WTC11 (cell line): ENCODE measurements around the gene MGMT.

ENCODE experiments used
- CREB1 ChIP-seq: sonication (generic); formaldehyde crosslinking; IDR thresholded peaks from 2 replicates; pipeline ENCODE4 v1.8.0; 2023; ENCODE audit warnings: mild to moderate bottlenecking, missing genetic modification reagents
- IRF2 ChIP-seq: sonication (generic); formaldehyde crosslinking; IDR thresholded peaks from 2 replicates; pipeline ENCODE4 v1.8.0; 2022; ENCODE audit warnings: low read depth, missing genetic modification reagents, borderline replicate concordance
- NR1H2 ChIP-seq: sonication (generic); formaldehyde crosslinking; IDR thresholded peaks from 2 replicates; pipeline ENCODE4 v1.9.0; 2021; ENCODE audit warnings: mild to moderate bottlenecking, moderate library complexity, missing genetic modification reagents
- ZNF232 ChIP-seq: sonication (generic); formaldehyde crosslinking; IDR thresholded peaks from 2 replicates; pipeline ENCODE4 v1.8.0; 2022; ENCODE audit warnings: mild to moderate bottlenecking, missing genetic modification reagents
- ZNF263 ChIP-seq: sonication (generic); formaldehyde crosslinking; IDR thresholded peaks from 2 replicates; pipeline ENCODE4 v1.8.1; 2022; ENCODE audit warnings: low read depth, mild to moderate bottlenecking, moderate library complexity, missing genetic modification reagents
- TF ChIP-seq, protein P1 (sequence below): sonication (generic); formaldehyde crosslinking; IDR thresholded peaks from 2 replicates; pipeline ENCODE4 v1.8.1; 2023; ENCODE audit warnings: mild to moderate bottlenecking, moderate library complexity, missing genetic modification reagents
- TF ChIP-seq, protein P2 (sequence below): sonication (generic); formaldehyde crosslinking; IDR thresholded peaks from 2 replicates; pipeline ENCODE4 v1.8.0; 2022; ENCODE audit warnings: mild to moderate bottlenecking, missing genetic modification reagents
- TF ChIP-seq, protein P3 (sequence below): fragments of 200-600 bp; IDR thresholded peaks from 2 replicates; pipeline ENCODE4 v1.8.0; 2022; ENCODE audit warnings: antibody characterized with exemption
- TF ChIP-seq, protein P4 (sequence below): sonication (generic); formaldehyde crosslinking; conservative IDR thresholded peaks from 2 replicates; pipeline ENCODE4 v1.8.1; 2022; ENCODE audit warnings: mild to moderate bottlenecking, missing genetic modification reagents
- TF ChIP-seq, protein P5 (sequence below): sonication (generic); formaldehyde crosslinking; IDR thresholded peaks from 2 replicates; pipeline ENCODE4 v1.8.1; 2023; ENCODE audit warnings: mild to moderate bottlenecking, missing genetic modification reagents
- TF ChIP-seq, protein P6 (sequence below): sonication (generic); formaldehyde crosslinking; IDR thresholded peaks from 2 replicates; pipeline ENCODE4 v1.8.0; 2023; ENCODE audit warnings: missing genetic modification reagents
- TF ChIP-seq, protein P7 (sequence below): sonication (generic); formaldehyde crosslinking; IDR thresholded peaks from 2 replicates; pipeline ENCODE4 v1.8.0; 2023; ENCODE audit warnings: missing genetic modification reagents, mild to moderate bottlenecking, borderline replicate concordance
- TF ChIP-seq, protein P8 (sequence below): sonication (generic); formaldehyde crosslinking; IDR thresholded peaks from 2 replicates; pipeline ENCODE4 v1.8.1; 2022; ENCODE audit warnings: low read depth, missing genetic modification reagents, borderline replicate concordance

DNA sequence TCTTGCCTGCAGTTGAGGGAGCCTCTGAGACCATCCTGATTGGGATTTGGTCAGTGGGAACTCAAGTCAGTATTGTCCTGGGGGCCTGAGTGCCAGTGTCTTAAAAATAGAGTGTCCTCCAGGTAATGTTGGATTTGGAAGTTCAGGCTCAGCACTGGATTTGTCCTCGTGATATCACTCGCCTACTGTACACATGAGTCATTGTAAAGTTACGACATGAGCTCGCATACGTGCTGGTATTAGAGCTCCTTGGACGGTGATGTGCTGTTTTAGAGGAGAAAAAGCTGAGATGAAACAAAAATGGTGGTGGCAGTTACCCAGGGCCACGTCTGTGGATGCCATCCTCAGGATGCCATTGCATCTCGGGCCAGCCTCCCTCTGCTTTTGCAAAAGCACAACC, 78.2 kb downstream of the MGMT start:
- TF ChIP-seq ZNF263 (CRISPR knock-in tag) (no peak), IRF2 (CRISPR knock-in tag) (no peak), NR1H2 (no peak), CREB1 (CRISPR knock-in tag) (no peak), ZNF232 (CRISPR knock-in tag) (no peak)
- TF ChIP-seq, protein P1, sequence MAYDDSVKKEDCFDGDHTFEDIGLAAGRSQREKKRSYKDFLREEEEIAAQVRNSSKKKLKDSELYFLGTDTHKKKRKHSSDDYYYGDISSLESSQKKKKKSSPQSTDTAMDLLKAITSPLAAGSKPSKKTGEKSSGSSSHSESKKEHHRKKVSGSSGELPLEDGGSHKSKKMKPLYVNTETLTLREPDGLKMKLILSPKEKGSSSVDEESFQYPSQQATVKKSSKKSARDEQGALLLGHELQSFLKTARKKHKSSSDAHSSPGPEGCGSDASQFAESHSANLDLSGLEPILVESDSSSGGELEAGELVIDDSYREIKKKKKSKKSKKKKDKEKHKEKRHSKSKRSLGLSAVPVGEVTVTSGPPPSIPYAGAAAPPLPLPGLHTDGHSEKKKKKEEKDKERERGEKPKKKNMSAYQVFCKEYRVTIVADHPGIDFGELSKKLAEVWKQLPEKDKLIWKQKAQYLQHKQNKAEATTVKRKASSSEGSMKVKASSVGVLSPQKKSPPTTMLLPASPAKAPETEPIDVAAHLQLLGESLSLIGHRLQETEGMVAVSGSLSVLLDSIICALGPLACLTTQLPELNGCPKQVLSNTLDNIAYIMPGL (CRISPR knock-in tag) = no peak
- TF ChIP-seq, protein P2, sequence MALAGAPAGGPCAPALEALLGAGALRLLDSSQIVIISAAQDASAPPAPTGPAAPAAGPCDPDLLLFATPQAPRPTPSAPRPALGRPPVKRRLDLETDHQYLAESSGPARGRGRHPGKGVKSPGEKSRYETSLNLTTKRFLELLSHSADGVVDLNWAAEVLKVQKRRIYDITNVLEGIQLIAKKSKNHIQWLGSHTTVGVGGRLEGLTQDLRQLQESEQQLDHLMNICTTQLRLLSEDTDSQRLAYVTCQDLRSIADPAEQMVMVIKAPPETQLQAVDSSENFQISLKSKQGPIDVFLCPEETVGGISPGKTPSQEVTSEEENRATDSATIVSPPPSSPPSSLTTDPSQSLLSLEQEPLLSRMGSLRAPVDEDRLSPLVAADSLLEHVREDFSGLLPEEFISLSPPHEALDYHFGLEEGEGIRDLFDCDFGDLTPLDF = no peak
- TF ChIP-seq, protein P3, sequence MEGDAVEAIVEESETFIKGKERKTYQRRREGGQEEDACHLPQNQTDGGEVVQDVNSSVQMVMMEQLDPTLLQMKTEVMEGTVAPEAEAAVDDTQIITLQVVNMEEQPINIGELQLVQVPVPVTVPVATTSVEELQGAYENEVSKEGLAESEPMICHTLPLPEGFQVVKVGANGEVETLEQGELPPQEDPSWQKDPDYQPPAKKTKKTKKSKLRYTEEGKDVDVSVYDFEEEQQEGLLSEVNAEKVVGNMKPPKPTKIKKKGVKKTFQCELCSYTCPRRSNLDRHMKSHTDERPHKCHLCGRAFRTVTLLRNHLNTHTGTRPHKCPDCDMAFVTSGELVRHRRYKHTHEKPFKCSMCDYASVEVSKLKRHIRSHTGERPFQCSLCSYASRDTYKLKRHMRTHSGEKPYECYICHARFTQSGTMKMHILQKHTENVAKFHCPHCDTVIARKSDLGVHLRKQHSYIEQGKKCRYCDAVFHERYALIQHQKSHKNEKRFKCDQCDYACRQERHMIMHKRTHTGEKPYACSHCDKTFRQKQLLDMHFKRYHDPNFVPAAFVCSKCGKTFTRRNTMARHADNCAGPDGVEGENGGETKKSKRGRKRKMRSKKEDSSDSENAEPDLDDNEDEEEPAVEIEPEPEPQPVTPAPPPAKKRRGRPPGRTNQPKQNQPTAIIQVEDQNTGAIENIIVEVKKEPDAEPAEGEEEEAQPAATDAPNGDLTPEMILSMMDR = no peak
- TF ChIP-seq, protein P4, sequence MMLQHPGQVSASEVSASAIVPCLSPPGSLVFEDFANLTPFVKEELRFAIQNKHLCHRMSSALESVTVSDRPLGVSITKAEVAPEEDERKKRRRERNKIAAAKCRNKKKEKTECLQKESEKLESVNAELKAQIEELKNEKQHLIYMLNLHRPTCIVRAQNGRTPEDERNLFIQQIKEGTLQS (CRISPR knock-in tag) = no peak
- TF ChIP-seq, protein P5, sequence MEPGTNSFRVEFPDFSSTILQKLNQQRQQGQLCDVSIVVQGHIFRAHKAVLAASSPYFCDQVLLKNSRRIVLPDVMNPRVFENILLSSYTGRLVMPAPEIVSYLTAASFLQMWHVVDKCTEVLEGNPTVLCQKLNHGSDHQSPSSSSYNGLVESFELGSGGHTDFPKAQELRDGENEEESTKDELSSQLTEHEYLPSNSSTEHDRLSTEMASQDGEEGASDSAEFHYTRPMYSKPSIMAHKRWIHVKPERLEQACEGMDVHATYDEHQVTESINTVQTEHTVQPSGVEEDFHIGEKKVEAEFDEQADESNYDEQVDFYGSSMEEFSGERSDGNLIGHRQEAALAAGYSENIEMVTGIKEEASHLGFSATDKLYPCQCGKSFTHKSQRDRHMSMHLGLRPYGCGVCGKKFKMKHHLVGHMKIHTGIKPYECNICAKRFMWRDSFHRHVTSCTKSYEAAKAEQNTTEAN (CRISPR knock-in tag) = no peak
- TF ChIP-seq, protein P6, sequence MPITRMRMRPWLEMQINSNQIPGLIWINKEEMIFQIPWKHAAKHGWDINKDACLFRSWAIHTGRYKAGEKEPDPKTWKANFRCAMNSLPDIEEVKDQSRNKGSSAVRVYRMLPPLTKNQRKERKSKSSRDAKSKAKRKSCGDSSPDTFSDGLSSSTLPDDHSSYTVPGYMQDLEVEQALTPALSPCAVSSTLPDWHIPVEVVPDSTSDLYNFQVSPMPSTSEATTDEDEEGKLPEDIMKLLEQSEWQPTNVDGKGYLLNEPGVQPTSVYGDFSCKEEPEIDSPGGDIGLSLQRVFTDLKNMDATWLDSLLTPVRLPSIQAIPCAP (CRISPR knock-in tag) = no peak
- TF ChIP-seq, protein P7, sequence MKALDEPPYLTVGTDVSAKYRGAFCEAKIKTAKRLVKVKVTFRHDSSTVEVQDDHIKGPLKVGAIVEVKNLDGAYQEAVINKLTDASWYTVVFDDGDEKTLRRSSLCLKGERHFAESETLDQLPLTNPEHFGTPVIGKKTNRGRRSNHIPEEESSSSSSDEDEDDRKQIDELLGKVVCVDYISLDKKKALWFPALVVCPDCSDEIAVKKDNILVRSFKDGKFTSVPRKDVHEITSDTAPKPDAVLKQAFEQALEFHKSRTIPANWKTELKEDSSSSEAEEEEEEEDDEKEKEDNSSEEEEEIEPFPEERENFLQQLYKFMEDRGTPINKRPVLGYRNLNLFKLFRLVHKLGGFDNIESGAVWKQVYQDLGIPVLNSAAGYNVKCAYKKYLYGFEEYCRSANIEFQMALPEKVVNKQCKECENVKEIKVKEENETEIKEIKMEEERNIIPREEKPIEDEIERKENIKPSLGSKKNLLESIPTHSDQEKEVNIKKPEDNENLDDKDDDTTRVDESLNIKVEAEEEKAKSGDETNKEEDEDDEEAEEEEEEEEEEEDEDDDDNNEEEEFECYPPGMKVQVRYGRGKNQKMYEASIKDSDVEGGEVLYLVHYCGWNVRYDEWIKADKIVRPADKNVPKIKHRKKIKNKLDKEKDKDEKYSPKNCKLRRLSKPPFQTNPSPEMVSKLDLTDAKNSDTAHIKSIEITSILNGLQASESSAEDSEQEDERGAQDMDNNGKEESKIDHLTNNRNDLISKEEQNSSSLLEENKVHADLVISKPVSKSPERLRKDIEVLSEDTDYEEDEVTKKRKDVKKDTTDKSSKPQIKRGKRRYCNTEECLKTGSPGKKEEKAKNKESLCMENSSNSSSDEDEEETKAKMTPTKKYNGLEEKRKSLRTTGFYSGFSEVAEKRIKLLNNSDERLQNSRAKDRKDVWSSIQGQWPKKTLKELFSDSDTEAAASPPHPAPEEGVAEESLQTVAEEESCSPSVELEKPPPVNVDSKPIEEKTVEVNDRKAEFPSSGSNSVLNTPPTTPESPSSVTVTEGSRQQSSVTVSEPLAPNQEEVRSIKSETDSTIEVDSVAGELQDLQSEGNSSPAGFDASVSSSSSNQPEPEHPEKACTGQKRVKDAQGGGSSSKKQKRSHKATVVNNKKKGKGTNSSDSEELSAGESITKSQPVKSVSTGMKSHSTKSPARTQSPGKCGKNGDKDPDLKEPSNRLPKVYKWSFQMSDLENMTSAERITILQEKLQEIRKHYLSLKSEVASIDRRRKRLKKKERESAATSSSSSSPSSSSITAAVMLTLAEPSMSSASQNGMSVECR = no peak
- TF ChIP-seq, protein P8, sequence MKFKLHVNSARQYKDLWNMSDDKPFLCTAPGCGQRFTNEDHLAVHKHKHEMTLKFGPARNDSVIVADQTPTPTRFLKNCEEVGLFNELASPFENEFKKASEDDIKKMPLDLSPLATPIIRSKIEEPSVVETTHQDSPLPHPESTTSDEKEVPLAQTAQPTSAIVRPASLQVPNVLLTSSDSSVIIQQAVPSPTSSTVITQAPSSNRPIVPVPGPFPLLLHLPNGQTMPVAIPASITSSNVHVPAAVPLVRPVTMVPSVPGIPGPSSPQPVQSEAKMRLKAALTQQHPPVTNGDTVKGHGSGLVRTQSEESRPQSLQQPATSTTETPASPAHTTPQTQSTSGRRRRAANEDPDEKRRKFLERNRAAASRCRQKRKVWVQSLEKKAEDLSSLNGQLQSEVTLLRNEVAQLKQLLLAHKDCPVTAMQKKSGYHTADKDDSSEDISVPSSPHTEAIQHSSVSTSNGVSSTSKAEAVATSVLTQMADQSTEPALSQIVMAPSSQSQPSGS (CRISPR knock-in tag) = no peak
